Occipital lobe (tissue), 3 donors: Measurements from ENCODE around the gene TH. TPM values are rescaled to one million over a fixed set of nuclear protein-coding genes. Genes with fewer than 3 reads are reported as not detected.

Experiments used
- DNase-seq: peaks from one replicate; lab custom pipeline; 2025; lab: John Stamatoyannopoulos, UW
- small RNA-seq: library from RNA; depleted of rRNA; stranded (forward); fragments of <200 nt; gene quantifications from one replicate; pipeline ENCODE3, GENCODE V24; 2014
- total RNA-seq: library from RNA; depleted of rRNA; stranded (reverse); fragments of >200 nt; gene quantifications from one replicate; pipeline ENCODE4 v1.2.3, GENCODE V29; 2014

The TH gene
- total RNA-seq, 1 donor from 2014 or later, result not detected

GRCh38 chr11:2114430-2115241 is 57.0 kb downstream of the TH start:
- no peak for DNase-seq

Small RNA genes within 50 kb of the gene (small RNA-seq; reads per million reads assigned to genes)
- gene MIR4686 (not detected), gene MIR483 (0.58 reads per million, percentile 56 among the genes with 10 or more reads in this experiment)

Other genes starting within 250 kb of the TH start
- gene MRPL23, start 224.5 kb downstream of the TH start, total RNA-seq, result 20.1 TPM
- 10.8 TPM for gene H19, start 174.0 kb downstream of the TH start, total RNA-seq
- 25.6 TPM for gene IGF2, start 32.4 kb downstream of the TH start, total RNA-seq
- gene INS, start 10.6 kb downstream of the TH start, total RNA-seq, result not detected
- gene ASCL2, start 98.8 kb upstream of the TH start, total RNA-seq, result 1.4 TPM
- 0.16 TPM for gene C11orf21, start 130.1 kb upstream of the TH start, total RNA-seq
- gene TSPAN32, start 130.2 kb upstream of the TH start, total RNA-seq, result not detected
- 69.4 TPM for gene CD81, start 205.5 kb upstream of the TH start, total RNA-seq
- 25.7 TPM for gene TSSC4, start 228.9 kb upstream of the TH start, total RNA-seq